ENCODE data around the gene MMP12. TPM values are rescaled to one million over a fixed set of nuclear protein-coding genes. Genes with fewer than 3 reads are reported as not detected.
A peak's percentile ranks its signal among the peaks of the same experiment; 100 is the strongest.

The MMP12 gene
- total and polyA plus RNA-seq, 8 donors: 0.46 to 2.4 (median 1.4) TPM; not detected in 5

DNA sequence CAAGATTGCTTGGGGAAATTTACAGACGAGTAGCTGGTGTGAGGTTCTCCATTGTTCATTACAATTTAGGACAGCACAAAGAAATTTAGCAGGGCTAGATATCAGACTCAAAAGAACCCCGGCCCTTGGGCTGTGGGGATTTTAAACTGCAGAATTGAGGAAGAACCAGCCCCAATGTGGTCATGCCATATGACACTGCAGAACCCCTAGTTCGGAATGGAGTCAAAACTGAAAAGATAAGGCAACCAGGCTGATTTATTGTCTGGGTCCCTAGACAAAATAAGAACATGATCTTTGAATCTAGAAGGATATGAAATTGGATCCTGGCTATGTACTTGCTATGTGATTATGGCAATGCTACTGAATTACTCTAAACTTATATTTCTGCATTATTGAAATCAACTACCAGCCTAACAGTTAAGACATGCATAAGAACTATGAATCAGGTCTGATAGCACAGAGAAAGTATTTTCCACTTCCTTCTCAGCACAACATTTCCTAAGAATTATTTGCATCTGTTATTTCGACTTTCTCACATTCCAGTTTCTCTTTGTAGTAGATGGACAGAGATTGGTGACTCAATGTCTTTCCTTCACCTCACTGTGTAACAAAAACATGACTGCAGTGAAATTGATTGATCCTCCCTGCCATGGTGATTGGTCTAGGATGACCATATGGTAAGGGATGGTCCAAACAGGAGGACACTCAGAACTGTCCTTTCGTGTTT is 44.6 kb downstream of the MMP12 start:
- intact Hi-C loops (cut with DNase I; ENCODE audit: low total_unique reads): no loop called here
- TF ChIP-seq POLR2AphosphoS5 (IDR thresholded peaks at IDR 0.05): no peak
- no peak for TF ChIP-seq POLR2A (IDR thresholded peaks at IDR 0.05)
- TF ChIP-seq, protein P1, sequence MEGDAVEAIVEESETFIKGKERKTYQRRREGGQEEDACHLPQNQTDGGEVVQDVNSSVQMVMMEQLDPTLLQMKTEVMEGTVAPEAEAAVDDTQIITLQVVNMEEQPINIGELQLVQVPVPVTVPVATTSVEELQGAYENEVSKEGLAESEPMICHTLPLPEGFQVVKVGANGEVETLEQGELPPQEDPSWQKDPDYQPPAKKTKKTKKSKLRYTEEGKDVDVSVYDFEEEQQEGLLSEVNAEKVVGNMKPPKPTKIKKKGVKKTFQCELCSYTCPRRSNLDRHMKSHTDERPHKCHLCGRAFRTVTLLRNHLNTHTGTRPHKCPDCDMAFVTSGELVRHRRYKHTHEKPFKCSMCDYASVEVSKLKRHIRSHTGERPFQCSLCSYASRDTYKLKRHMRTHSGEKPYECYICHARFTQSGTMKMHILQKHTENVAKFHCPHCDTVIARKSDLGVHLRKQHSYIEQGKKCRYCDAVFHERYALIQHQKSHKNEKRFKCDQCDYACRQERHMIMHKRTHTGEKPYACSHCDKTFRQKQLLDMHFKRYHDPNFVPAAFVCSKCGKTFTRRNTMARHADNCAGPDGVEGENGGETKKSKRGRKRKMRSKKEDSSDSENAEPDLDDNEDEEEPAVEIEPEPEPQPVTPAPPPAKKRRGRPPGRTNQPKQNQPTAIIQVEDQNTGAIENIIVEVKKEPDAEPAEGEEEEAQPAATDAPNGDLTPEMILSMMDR (IDR thresholded peaks at IDR 0.05): no peak
- TF ChIP-seq EP300 (IDR thresholded peaks at IDR 0.05): no peak
- WGBS, 5 donors: 65 to 81% (median 72%) methylated on average over 5 of the region's 5 CpGs
- Histone ChIP-seq H3K9me3 (no peaks in the 10 kb centered on the region), H3K36me3 (no peaks in the 10 kb centered on the region), H3K27me3 (no peaks in the 10 kb centered on the region), H3K27ac (no peak overlapping the region), H3K4me3 (no peak overlapping the region), H3K4me1 (peaks cover 0 to 18% (median 0%) of the 10 kb centered on the region in 4 donors)
- no peak for DNase-seq

DNA sequence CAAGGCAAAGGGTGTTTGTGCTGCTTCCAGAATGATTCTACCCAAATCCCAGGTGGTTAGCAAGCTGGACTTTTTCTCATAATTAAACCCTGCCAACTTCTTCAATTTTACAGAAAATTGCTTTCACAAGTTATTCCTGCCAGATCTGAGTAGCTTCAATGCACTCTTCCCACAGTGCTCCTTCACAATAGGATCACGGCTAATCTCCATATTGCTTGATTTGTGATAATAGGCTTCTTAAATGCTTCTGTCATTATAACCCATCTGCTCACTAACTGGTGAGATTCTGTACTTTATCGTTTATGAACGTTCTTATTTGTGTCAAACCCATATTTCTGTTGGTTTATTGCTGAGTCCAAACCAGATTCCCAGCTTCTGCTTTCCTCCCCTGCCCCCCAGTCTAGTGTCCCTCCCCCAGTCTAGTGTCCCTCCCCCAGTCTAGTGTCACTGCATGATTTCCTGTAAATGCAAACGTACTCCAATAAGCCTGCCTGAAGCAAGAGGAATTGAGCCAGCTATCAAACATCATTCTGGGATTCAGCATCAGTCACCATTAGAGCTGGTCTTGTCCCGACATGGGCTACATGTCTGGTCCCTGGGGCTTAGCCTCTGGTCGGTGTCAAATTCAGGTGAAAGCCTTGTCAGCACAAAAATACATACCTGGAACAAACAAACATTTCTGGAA is 45.3 kb downstream of the MMP12 start:
- intact Hi-C loops (cut with DNase I; ENCODE audit: low total_unique reads): no loop called here
- 63 to 77% (median 70%) methylated on average over 6 of the region's 6 CpGs for WGBS, 5 donors
- no peaks in the 10 kb centered on the region for H3K9me3 ChIP-seq
- TF ChIP-seq POLR2AphosphoS5 (IDR thresholded peaks at IDR 0.05): no peak
- TF ChIP-seq, protein P1 (IDR thresholded peaks at IDR 0.05): no peak
- no peak for TF ChIP-seq EP300 (IDR thresholded peaks at IDR 0.05)
- TF ChIP-seq POLR2A (IDR thresholded peaks at IDR 0.05): no peak
- no peak overlapping the region for H3K4me3 ChIP-seq
- H3K27me3 ChIP-seq: no peaks in the 10 kb centered on the region
- H3K27ac ChIP-seq: no peak overlapping the region
- H3K4me1 ChIP-seq: peaks cover 0 to 15% (median 0%) of the 10 kb centered on the region in 4 donors
- DNase-seq: no peak
- no peaks in the 10 kb centered on the region for H3K36me3 ChIP-seq

DNA sequence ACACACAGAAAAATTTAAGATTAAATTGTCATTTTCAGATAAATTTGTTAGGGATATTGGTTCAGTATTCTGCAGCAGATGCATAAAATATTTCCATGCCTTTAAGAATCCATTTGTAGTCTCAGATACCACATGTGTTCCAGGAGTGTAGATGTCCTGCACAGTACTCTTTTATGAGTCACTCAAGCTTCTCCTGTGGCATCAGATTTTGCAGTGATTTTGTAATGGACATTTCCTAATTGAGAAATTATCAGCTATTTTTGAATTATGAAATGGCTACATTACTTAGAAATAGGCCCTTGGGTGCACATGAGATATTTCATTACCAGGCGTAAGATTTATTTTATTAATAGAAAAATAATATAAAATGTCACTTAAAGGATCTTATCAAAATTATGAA is 50.2 kb downstream of the MMP12 start:
- DNase-seq: no peak
- Histone ChIP-seq H3K27ac (no peak overlapping the region), H3K4me1 (no peaks in the 10 kb centered on the region), H3K27me3 (no peaks in the 10 kb centered on the region), H3K36me3 (no peaks in the 10 kb centered on the region), H3K9me3 (no peaks in the 10 kb centered on the region), H3K4me3 (no peak overlapping the region)
- TF ChIP-seq POLR2AphosphoS5 (IDR thresholded peaks at IDR 0.05): no peak
- no peak for TF ChIP-seq POLR2A (IDR thresholded peaks at IDR 0.05)
- TF ChIP-seq, protein P1 (IDR thresholded peaks at IDR 0.05): no peak
- no peak for TF ChIP-seq EP300 (IDR thresholded peaks at IDR 0.05)
- intact Hi-C loops (cut with DNase I; ENCODE audit: low total_unique reads): no loop called here
- 91 to 100% (median 96%) methylated on average over 1 of the region's 1 CpG for WGBS, 5 donors

DNA sequence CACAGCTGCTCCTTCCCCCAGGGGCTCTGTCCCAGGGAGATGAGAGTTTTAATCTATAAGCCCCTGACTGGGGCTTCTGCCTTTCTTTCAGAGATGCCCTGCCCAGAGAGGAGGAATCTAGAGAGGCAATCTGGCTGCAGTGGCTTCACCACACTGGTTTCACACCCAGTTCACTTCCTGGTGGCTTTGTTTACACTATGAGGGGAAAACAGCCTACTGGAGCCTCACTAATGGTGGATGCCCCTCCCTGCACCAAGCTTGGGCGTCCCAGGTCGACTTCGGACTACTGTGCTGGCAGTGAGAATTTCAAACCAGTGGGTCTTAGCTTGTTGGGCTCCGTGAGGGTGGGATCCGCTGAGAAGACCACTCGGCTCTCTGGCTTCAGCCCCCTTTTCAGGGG is 55.3 kb downstream of the MMP12 start:
- Histone ChIP-seq H3K9me3 (no peaks in the 10 kb centered on the region), H3K4me3 (no peak overlapping the region), H3K27me3 (no peaks in the 10 kb centered on the region), H3K4me1 (no peaks in the 10 kb centered on the region), H3K27ac (no peak overlapping the region), H3K36me3 (no peaks in the 10 kb centered on the region)
- TF ChIP-seq EP300 (IDR thresholded peaks at IDR 0.05): no peak
- peak in 1 of 2 donors; percentile 10 for DNase-seq
- 50 to 87% (median 67%) methylated on average over 4 to 6 of the region's 6 CpGs for WGBS, 5 donors
- intact Hi-C loops (cut with DNase I; ENCODE audit: low total_unique reads): no loop called here

DNA sequence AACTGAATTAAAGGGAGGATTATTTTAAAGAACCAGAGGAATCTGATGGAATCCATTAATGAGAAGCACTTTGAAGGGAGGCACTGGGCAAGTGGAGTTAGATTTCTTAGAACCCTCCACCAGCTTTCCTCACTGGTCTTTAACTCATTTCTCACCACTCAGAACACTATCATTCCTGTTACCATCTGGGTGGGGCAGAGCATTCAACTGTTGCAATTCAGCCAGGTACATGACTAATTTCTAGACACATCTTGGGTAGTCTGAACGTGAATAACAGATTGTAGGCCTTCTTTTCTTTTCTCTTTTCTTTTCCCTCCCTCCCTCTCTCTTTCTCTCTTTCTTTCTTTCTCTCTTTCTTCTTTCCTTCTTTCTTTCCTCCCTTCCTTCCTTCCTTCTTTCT is 61.3 kb downstream of the MMP12 start:
- Histone ChIP-seq H3K9me3 (no peaks in the 10 kb centered on the region), H3K27ac (no peak overlapping the region), H3K36me3 (no peaks in the 10 kb centered on the region), H3K4me3 (no peak overlapping the region), H3K27me3 (no peaks in the 10 kb centered on the region), H3K4me1 (peaks cover 0 to 5% (median 0%) of the 10 kb centered on the region in 4 donors)
- TF ChIP-seq POLR2AphosphoS5 (IDR thresholded peaks at IDR 0.05): no peak
- DNase-seq: no peak
- intact Hi-C loops (cut with DNase I; ENCODE audit: low total_unique reads): no loop called here
- 74 to 94% (median 89%) methylated on average over 1 of the region's 1 CpG for WGBS, 5 donors

Small RNAs within 50 kb of the gene (small RNA-seq; reads per million reads assigned to genes)
- 0 reads per million in 4 donors for gene RNU7-159P

Other genes with a start within 250 kb of the MMP12 start
- gene MMP20, start 249.7 kb downstream of the MMP12 start, total RNA-seq: not detected
- not detected for gene MMP20, start 249.7 kb downstream of the MMP12 start, polyA plus RNA-seq
- gene MMP27, start 169.2 kb downstream of the MMP12 start, total RNA-seq: not detected
- not detected for gene MMP27, start 169.2 kb downstream of the MMP12 start, polyA plus RNA-seq
- 1 to 10 TPM in 1 of 5 donors, not detected in 4; 1.8 TPM for gene MMP8, start 150.0 kb downstream of the MMP12 start, total RNA-seq
- under 1 TPM in 2 of 3 donors, not detected in 1; 0.20 to 0.50 TPM for gene MMP8, start 150.0 kb downstream of the MMP12 start, polyA plus RNA-seq
- gene MMP10, start 94.4 kb downstream of the MMP12 start, total RNA-seq: 1 to 10 TPM in 1 of 5 donors, under 1 TPM in 1, not detected in 3; 0.92 to 4.2 TPM
- 1 to 10 TPM in 1 of 3 donors, under 1 TPM in 2; 0.10 to 8.8 (median 0.46) TPM for gene MMP10, start 94.4 kb downstream of the MMP12 start, polyA plus RNA-seq
- gene MMP1, start 76.8 kb downstream of the MMP12 start, total RNA-seq: 10 to 100 TPM in 1 of 5 donors, 1 to 10 TPM in 1, under 1 TPM in 1, not detected in 2; 0.89 to 13.4 (median 3.8) TPM
- gene MMP1, start 76.8 kb downstream of the MMP12 start, polyA plus RNA-seq: 100 to 1,000 TPM in 1 of 3 donors, 10 to 100 TPM in 1, 1 to 10 TPM in 1; 3.0 to 127 (median 11.2) TPM
- gene MMP3, start 31.4 kb downstream of the MMP12 start, total RNA-seq: 1 to 10 TPM in 2 of 5 donors, under 1 TPM in 2, not detected in 1; 0.45 to 7.0 (median 1.5) TPM
- gene MMP3, start 31.4 kb downstream of the MMP12 start, polyA plus RNA-seq: 10 to 100 TPM in 1 of 3 donors, 1 to 10 TPM in 1, under 1 TPM in 1; 0.83 to 37.5 (median 1.7) TPM
- not detected for gene MMP13, start 80.8 kb upstream of the MMP12 start, total RNA-seq
- under 1 TPM in 1 of 3 donors, not detected in 2; 0.25 TPM for gene MMP13, start 80.8 kb upstream of the MMP12 start, polyA plus RNA-seq
- 10 to 100 TPM; 27.2 to 75.3 (median 37.1) TPM for gene DCUN1D5, start 217.2 kb upstream of the MMP12 start, total RNA-seq
- 10 to 100 TPM; 13.2 to 22.7 (median 22.3) TPM for gene DCUN1D5, start 217.2 kb upstream of the MMP12 start, polyA plus RNA-seq
- 10 to 100 TPM in 4 of 5 donors, 1 to 10 TPM in 1; 1.2 to 63.7 (median 19.6) TPM for gene DYNC2H1, start 234.4 kb upstream of the MMP12 start, total RNA-seq
- 10 to 100 TPM in 1 of 3 donors, 1 to 10 TPM in 2; 4.8 to 13.0 (median 8.6) TPM for gene DYNC2H1, start 234.4 kb upstream of the MMP12 start, polyA plus RNA-seq

Measured in stomach (tissue), 9 donors.